Nephron (organoid): ENCODE results near the gene ZC3H12C.

Source experiments
- H3K27ac Mint-ChIP-seq, 3 experiments: 2 replicates each; pipeline ENCODE4 v1.8.0; 2020; ENCODE audit warnings: mixed read lengths in 3 of 3, mild to moderate bottlenecking in 2 of 3, moderate library complexity in 1 of 3
- H3K27me3 Mint-ChIP-seq: 2 replicates; pipeline ENCODE4 v1.8.0; 2021; ENCODE audit warnings: low read depth, mild to moderate bottlenecking, moderate library complexity, mixed read lengths
- H3K36me3 Mint-ChIP-seq: 2 replicates; pipeline ENCODE4 v1.8.0; 2020; ENCODE audit warnings: low read depth, mixed read lengths
- H3K4me1 Mint-ChIP-seq: 2 replicates; pipeline ENCODE4 v1.8.0; 2020; ENCODE audit warnings: mixed read lengths
- H3K4me3 Mint-ChIP-seq, 3 experiments: 2 replicates each; pipeline ENCODE4 v1.8.0; 2020; ENCODE audit warnings: mild to moderate bottlenecking in 3 of 3, mixed read lengths in 3 of 3, moderate library complexity in 2 of 3
- H3K9me3 Mint-ChIP-seq: 2 replicates; pipeline ENCODE4 v1.8.0; 2020; ENCODE audit warnings: mixed read lengths
- TF ChIP-seq, protein P1 (sequence below), 3 experiments: fragments of 200-600 bp; sonication (generic); IDR thresholded peaks; one replicate each; pipeline ENCODE4 v1.5.0; 2021; ENCODE audit warnings: antibody characterized with exemption in 3 of 3; ENCODE audit not compliant: unreplicated experiment in 3 of 3

Gene ZC3H12C

DNA sequence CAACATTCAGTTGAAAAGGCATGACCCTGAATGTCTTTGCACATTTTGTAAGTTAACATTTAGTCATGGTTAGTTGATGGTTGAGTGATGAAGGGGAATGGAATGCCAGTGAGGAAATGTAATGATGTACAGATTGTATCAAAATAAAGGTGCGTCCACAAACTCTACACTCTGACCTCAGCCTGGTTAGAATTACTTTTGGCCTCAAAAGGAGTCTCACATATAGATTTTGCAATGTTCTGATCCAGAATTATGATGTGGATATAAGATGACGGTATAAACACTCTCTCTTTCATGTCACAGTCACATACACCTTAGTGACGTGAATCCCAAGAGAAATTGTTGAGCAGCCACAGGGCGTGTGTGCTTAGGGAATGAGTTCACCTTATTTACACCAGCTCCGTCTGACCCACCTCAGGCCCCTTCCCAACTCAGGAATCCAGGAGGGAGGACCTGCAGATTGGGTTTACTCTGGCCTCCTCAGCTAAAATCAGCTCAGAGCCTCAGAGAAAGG, 103.1 kb downstream of the ZC3H12C start:
- Mint-ChIP-seq H3K27me3 (no peaks in the 10 kb centered on the region), H3K36me3 (no peaks in the 10 kb centered on the region)
- TF ChIP-seq, protein P1, sequence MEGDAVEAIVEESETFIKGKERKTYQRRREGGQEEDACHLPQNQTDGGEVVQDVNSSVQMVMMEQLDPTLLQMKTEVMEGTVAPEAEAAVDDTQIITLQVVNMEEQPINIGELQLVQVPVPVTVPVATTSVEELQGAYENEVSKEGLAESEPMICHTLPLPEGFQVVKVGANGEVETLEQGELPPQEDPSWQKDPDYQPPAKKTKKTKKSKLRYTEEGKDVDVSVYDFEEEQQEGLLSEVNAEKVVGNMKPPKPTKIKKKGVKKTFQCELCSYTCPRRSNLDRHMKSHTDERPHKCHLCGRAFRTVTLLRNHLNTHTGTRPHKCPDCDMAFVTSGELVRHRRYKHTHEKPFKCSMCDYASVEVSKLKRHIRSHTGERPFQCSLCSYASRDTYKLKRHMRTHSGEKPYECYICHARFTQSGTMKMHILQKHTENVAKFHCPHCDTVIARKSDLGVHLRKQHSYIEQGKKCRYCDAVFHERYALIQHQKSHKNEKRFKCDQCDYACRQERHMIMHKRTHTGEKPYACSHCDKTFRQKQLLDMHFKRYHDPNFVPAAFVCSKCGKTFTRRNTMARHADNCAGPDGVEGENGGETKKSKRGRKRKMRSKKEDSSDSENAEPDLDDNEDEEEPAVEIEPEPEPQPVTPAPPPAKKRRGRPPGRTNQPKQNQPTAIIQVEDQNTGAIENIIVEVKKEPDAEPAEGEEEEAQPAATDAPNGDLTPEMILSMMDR (IDR thresholded peaks at IDR 0.05; ENCODE audit: unreplicated experiment in 3 of 3) = no peak

DNA sequence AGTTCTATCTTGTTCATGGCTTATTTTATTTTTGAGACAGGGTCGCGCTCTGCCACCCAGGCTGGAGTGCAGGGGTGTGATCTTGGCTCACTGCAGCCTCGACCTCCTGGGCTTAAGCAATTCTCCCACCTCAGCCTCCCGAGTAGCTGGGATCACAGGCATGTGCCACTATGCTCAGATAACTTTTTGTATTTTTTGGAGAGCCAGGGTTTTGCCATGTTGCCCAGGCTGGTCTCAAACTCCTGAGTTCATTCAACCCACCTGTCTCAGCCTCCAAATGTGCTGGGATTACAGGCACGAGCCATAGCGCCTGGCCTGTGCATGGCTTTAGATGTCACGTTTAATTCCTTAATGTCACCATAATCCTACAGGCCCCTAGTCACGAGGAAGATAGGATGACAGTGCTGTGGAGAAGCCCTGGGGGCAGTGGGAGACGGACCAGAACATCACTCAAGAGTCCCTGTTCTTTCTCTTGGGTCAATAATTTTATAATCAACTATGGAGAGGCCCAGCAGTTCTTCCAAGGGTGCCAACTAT, 103.8 kb downstream of the ZC3H12C start:
- H3K4me3 Mint-ChIP-seq = no peak overlapping the region
- H3K9me3 Mint-ChIP-seq = no peaks in the 10 kb centered on the region
- H3K4me1 Mint-ChIP-seq = peaks cover 4% of the 10 kb centered on the region
- H3K27me3 Mint-ChIP-seq = no peaks in the 10 kb centered on the region
- TF ChIP-seq, protein P1 (IDR thresholded peaks at IDR 0.05; ENCODE audit: unreplicated experiment in 3 of 3) = no peak
- H3K36me3 Mint-ChIP-seq = no peaks in the 10 kb centered on the region
- peak overlapping the region in 1 of 3 experiments; percentile 2 for H3K27ac Mint-ChIP-seq

More for the DNA sequence above, 103.1 kb downstream of the ZC3H12C start:
- no peaks in the 10 kb centered on the region for H3K9me3 Mint-ChIP-seq
- H3K27ac Mint-ChIP-seq = peak overlapping the region in 2 of 3 experiments; percentile 19 to 74
- H3K4me3 Mint-ChIP-seq = no peak overlapping the region
- H3K4me1 Mint-ChIP-seq = peaks cover 4% of the 10 kb centered on the region

DNA sequence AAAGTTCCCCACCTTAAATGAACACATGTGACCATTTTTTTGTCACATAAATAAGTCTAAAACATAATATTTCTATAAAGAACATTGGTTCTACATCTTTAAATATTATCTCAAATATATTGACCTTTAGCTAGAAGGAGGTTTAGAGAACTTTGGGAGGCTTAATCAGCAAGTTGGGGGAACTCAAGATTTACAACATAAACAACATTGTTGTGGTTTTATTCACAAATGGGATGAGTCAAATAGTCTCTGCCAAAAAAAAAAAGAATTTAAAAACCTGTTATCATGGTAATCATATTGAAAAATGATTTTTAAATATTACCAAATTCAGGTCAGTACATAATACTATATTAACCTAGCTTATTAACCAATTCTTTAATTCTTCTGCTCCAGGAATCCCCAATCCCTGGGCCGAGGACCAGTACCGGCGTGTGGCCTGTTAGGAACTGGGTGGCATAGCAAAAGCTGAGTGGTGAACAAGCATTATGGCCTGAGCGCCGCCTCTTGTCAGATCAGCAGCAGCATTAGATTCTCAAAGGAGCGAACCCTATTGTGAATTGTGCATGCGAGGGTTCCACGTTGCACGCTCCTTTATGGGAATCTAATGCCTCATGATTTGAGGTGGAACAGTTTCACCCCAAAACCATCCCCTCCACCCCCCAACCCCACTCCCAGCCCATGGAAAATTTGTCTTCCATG, 105.0 kb downstream of the ZC3H12C start:
- Mint-ChIP-seq H3K9me3 (no peaks in the 10 kb centered on the region), H3K4me1 (peaks cover 4% of the 10 kb centered on the region), H3K27ac (no peak overlapping the region)

DNA sequence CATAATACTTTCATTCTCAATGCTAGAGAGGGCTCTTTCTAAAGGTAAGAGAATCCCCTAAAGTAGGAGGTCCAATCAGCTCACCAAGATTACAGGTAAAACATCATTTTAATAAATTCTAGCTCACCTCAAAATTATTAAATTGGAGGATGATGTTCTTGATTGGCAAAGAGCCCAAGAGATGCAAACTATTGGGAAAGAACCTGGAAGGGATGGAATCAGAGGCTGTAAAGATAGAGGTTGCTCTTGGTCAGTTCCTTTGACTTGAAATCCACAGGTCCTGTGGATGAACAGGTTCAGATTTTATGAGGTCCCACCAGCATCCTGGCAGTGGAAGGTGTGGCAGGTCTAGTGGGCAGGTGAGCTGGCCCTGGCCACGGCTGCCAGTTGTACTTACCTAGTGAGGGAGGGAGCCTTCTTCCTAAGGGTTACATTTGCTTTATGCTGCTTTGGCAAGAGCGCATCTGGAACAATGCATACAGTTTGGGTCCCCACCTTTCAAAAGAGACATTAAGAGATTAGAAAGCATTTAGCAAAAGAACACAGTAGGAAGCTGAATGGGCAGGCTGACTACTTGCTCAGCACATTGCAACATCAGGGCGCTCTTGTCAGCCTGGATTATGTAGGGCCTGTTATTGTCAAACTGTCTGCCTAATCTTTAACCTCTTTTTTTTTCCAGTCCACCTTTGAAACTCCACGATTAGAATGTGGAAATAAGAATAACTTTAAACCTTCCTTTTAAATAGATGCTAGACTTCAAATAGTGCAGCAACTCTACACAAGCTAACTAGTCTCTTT, 106.2 kb downstream of the ZC3H12C start:
- Mint-ChIP-seq H3K4me1 (peaks cover 4% of the 10 kb centered on the region), H3K4me3 (no peak overlapping the region), H3K27ac (peak overlapping the region in 1 of 3 experiments; percentile 57), H3K9me3 (no peaks in the 10 kb centered on the region), H3K36me3 (no peaks in the 10 kb centered on the region), H3K27me3 (no peaks in the 10 kb centered on the region)
- TF ChIP-seq, protein P1 (IDR thresholded peaks at IDR 0.05; ENCODE audit: unreplicated experiment in 3 of 3) = no peak

More for the DNA sequence above, 105.0 kb downstream of the ZC3H12C start:
- TF ChIP-seq, protein P1 (IDR thresholded peaks at IDR 0.05; ENCODE audit: unreplicated experiment in 3 of 3) = no peak
- Mint-ChIP-seq H3K36me3 (no peaks in the 10 kb centered on the region), H3K27me3 (no peaks in the 10 kb centered on the region), H3K4me3 (no peak overlapping the region)

DNA sequence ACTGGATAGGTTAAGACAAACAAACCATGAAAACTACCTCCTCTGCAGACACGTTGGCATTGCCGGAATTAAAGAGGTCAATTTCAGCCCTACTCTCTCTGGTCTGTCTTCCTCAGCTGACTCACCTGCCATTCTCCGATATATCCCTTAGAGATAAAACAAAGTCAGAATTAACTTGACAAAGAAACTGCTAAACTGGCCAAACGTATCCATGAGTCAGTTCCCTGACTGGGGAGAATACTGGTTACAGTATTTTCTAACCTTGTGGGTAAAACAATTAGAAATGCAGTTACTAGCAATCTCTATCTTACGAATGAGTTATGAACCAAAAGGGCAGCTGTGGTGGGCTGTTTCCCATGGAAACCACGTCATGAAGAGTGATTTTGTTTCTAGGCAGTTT, 107.0 kb downstream of the ZC3H12C start:
- peaks cover 4% of the 10 kb centered on the region for H3K4me1 Mint-ChIP-seq
- H3K27me3 Mint-ChIP-seq = no peaks in the 10 kb centered on the region
- H3K36me3 Mint-ChIP-seq = no peaks in the 10 kb centered on the region
- TF ChIP-seq, protein P1 (IDR thresholded peaks at IDR 0.05; ENCODE audit: unreplicated experiment in 3 of 3) = no peak
- H3K4me3 Mint-ChIP-seq = no peak overlapping the region
- peak overlapping the region in 1 of 3 experiments; percentile 48 for H3K27ac Mint-ChIP-seq
- no peaks in the 10 kb centered on the region for H3K9me3 Mint-ChIP-seq
